Neutrophil (primary cell): ENCODE measurements around the gene PLEKHA6.

ENCODE experiments used
- H3K27ac ChIP-seq: fragments of 200-600 bp; sonication (generic); 2 replicates; pipeline ENCODE4 v1.5.1; 2016; ENCODE audit warnings: mild to moderate bottlenecking, moderate library complexity
- H3K27me3 ChIP-seq: fragments of 200-600 bp; sonication (generic); 2 replicates; pipeline ENCODE4 v1.6.0; 2016; ENCODE audit warnings: mild to moderate bottlenecking
- H3K36me3 ChIP-seq: fragments of 200-600 bp; sonication (generic); 2 replicates; pipeline ENCODE4 v1.5.1; 2017
- H3K4me1 ChIP-seq, 2 experiments: fragments of 200-600 bp in 1 of 2; sonication (generic) in 1 of 2; 1 replicate in 1 of 2; 2 replicates in 1 of 2; pipeline versions ENCODE4 v1.5.1 to v1.6.1; 2013 to 2016; ENCODE audit warnings: low read depth in 1 of 2, low read length in 1 of 2, mild to moderate bottlenecking in 1 of 2, moderate library complexity in 1 of 2; ENCODE audit not compliant: control insufficient read depth in 1 of 2, insufficient read depth in 1 of 2
- H3K4me3 ChIP-seq, 2 experiments: fragments of 200-600 bp in 1 of 2; sonication (generic) in 1 of 2; 1 replicate in 1 of 2; 2 replicates in 1 of 2; pipeline ENCODE4 v1.5.1; 2013 to 2016; ENCODE audit warnings: low read depth in 1 of 2, low read length in 1 of 2, mild to moderate bottlenecking in 1 of 2, moderate library complexity in 1 of 2
- H3K9me3 ChIP-seq: fragments of 200-600 bp; sonication (generic); 2 replicates; pipeline ENCODE4 v1.5.1; 2016
- CTCF ChIP-seq: fragments of 200-600 bp; sonication (generic); IDR thresholded peaks from 2 replicates; pipeline ENCODE4 v1.5.1; 2016; ENCODE audit warnings: antibody characterized with exemption

Gene PLEKHA6

GRCh38 chr1:204250428-204251030 lies 109.2 kb downstream of the PLEKHA6 start:
- Histone ChIP-seq H3K27ac (no peak overlapping the region), H3K4me1 (no peaks in the 10 kb centered on the region), H3K27me3 (no peaks in the 10 kb centered on the region), H3K36me3 (no peaks in the 10 kb centered on the region), H3K4me3 (no peak overlapping the region), H3K9me3 (no peaks in the 10 kb centered on the region)
- TF ChIP-seq CTCF, result no peak

GRCh38 chr1:204249736-204250427 lies 109.8 kb downstream of the PLEKHA6 start:
- Histone ChIP-seq H3K4me1 (no peaks in the 10 kb centered on the region), H3K4me3 (no peak overlapping the region), H3K27ac (no peak overlapping the region), H3K36me3 (no peaks in the 10 kb centered on the region), H3K9me3 (no peaks in the 10 kb centered on the region), H3K27me3 (no peaks in the 10 kb centered on the region)
- TF ChIP-seq CTCF, result no peak

- Histone ChIP-seq H3K27me3 (no peaks in the 10 kb centered on the region), H3K27ac (no peak overlapping the region), H3K9me3 (no peaks in the 10 kb centered on the region), H3K4me3 (no peak overlapping the region), H3K4me1 (no peaks in the 10 kb centered on the region), H3K36me3 (no peaks in the 10 kb centered on the region)
- TF ChIP-seq CTCF, result no peak
These were observed 110.8 kb downstream of the PLEKHA6 start for GRCh38 chr1:204248954-204249353.

GRCh38 chr1:204246876-204247275 lies 112.9 kb downstream of the PLEKHA6 start:
- Histone ChIP-seq H3K27ac (no peak overlapping the region), H3K9me3 (no peaks in the 10 kb centered on the region), H3K36me3 (no peaks in the 10 kb centered on the region), H3K4me3 (no peak overlapping the region), H3K4me1 (no peaks in the 10 kb centered on the region), H3K27me3 (no peaks in the 10 kb centered on the region)
- TF ChIP-seq CTCF, result no peak

GRCh38 chr1:204242920-204243319 lies 116.8 kb downstream of the PLEKHA6 start:
- Histone ChIP-seq H3K36me3 (no peaks in the 10 kb centered on the region), H3K27ac (no peak overlapping the region), H3K27me3 (no peaks in the 10 kb centered on the region), H3K9me3 (no peaks in the 10 kb centered on the region), H3K4me1 (no peaks in the 10 kb centered on the region), H3K4me3 (no peak overlapping the region)
- TF ChIP-seq CTCF, result no peak
